Thyroid gland (tissue), 4 donors: ENCODE measurements around the gene GK. TPM values are rescaled to one million over a fixed set of nuclear protein-coding genes. Genes with fewer than 3 reads are reported as not detected.
"Not testable (repeated sequence)": the region's sequence is repeated elsewhere in the genome, so short reads cannot be mapped to it uniquely, and the experiment has no call there.

Source experiments
- DNase-seq, 2 donors: peaks; one replicate each; pipeline ENCODE4 v3.0.0-alpha.2; 2019
- H3K27ac ChIP-seq, 3 donors: fragments of 200-600 bp; sonication (generic); 1 replicate in 2 of 3; 2 replicates in 1 of 3; pipeline ENCODE4 v1.5.1; 2016 to 2019; ENCODE audit warnings: mild to moderate bottlenecking in 1 of 3, moderate library complexity in 1 of 3
- H3K27me3 ChIP-seq: fragments of 200-600 bp; sonication (generic); one replicate; pipeline ENCODE4 v1.5.1; 2019
- H3K36me3 ChIP-seq, 2 donors: fragments of 200-600 bp; sonication (generic); one replicate each; pipeline ENCODE4 v1.5.1; 2016 to 2019
- H3K4me1 ChIP-seq, 2 donors: fragments of 200-600 bp; sonication (generic); one replicate each; pipeline ENCODE4 v1.5.1; 2017 to 2019
- H3K4me3 ChIP-seq, 3 donors: fragments of 200-600 bp; sonication (generic); replicated peaks in 1 of 3; 1 replicate in 2 of 3; 2 replicates in 1 of 3; pipeline ENCODE4 v1.5.1; 2016; ENCODE audit warnings: mild to moderate bottlenecking in 1 of 3
- H3K9me3 ChIP-seq: fragments of 200-600 bp; sonication (generic); one replicate; pipeline ENCODE4 v1.5.1; 2017
- CTCF ChIP-seq, 6 experiments: fragments of 200-600 bp in 3 of 6; fragments of 450-650 bp in 3 of 6; sonication (generic) in 3 of 6; IDR thresholded peaks; one replicate each; pipeline ENCODE4 v1.5.1; 2016 to 2019; ENCODE audit warnings: antibody characterized with exemption in 6 of 6, mild to moderate bottlenecking in 2 of 6, inconsistent platforms in 1 of 6, moderate library complexity in 1 of 6
- POLR2A ChIP-seq, 2 donors: fragments of 450-650 bp; IDR thresholded peaks; one replicate each; pipeline ENCODE4 v1.6.1; 2017; ENCODE audit warnings: antibody characterized with exemption in 2 of 2, mild to moderate bottlenecking in 2 of 2, moderate library complexity in 1 of 2
- WGBS, 2 donors: methylation state at CpG; one replicate each; pipeline ENCODE4 v1.1.5; 2017; 5-methylcytosine and 5-hydroxymethylcytosine counted together
- intact Hi-C: fragments of 100-400 bp; cut with DNase I; formaldehyde crosslinking; loops from one replicate; pipeline ENCODE4 v1.15.1; 2023
- small RNA-seq: library from RNA; depleted of rRNA; stranded (forward); fragments of <200 nt; gene quantifications from one replicate; pipeline ENCODE3, GENCODE V24; 2016
- total RNA-seq, 4 donors: library from RNA; depleted of rRNA; stranded (reverse); fragments of >200 nt; gene quantifications; one replicate each; pipeline ENCODE4 v1.2.3, GENCODE V29; 2016

Gene GK
- total RNA-seq, 4 donors from 2014 or later, result 4.8 to 10.7 (median 9.3) TPM

GRCh38 chrX:30751497-30751896 lies 98.3 kb downstream of the GK start:
- WGBS, 2 donors, result 89 to 94% methylated on average over 3 of the region's 3 CpGs
- H3K9me3 ChIP-seq, result no peaks in the 10 kb centered on the region
- DNase-seq, result no peak
- H3K36me3 ChIP-seq, result no peaks in the 10 kb centered on the region
- no peaks in the 10 kb centered on the region for H3K4me1 ChIP-seq
- TF ChIP-seq CTCF (IDR thresholded peaks at IDR 0.05) (no peak), POLR2A (IDR thresholded peaks at IDR 0.05) (no peak)
- intact Hi-C loops, result no loop called here
- H3K4me3 ChIP-seq, result no peak overlapping the region
- H3K27me3 ChIP-seq, result no peaks in the 10 kb centered on the region
- H3K27ac ChIP-seq, result no peak overlapping the region

- H3K27me3 ChIP-seq, result no peaks in the 10 kb centered on the region
- TF ChIP-seq CTCF (IDR thresholded peaks at IDR 0.05) (no peak), POLR2A (IDR thresholded peaks at IDR 0.05) (no peak)
- no peak overlapping the region for H3K4me3 ChIP-seq
- intact Hi-C loops, result no loop called here
- 63 to 79% methylated on average over 3 of the region's 3 CpGs for WGBS, 2 donors
- no peaks in the 10 kb centered on the region for H3K9me3 ChIP-seq
- no peak overlapping the region for H3K27ac ChIP-seq
- H3K4me1 ChIP-seq, result no peaks in the 10 kb centered on the region
- no peaks in the 10 kb centered on the region for H3K36me3 ChIP-seq
- no peak for DNase-seq
Measured at GRCh38 chrX:30762755-30763154, 109.5 kb downstream of the GK start.

- H3K4me1 ChIP-seq, H3K4me3 ChIP-seq, intact Hi-C loops, H3K36me3 ChIP-seq, DNase-seq, H3K27me3 ChIP-seq, H3K9me3 ChIP-seq, H3K27ac ChIP-seq: not testable (repeated sequence)
- 85 to 89% methylated on average over 7 of the region's 7 CpGs for WGBS, 2 donors
Measured at GRCh38 chrX:30773764-30774163, 120.5 kb downstream of the GK start.

- H3K9me3 ChIP-seq, result no peaks in the 10 kb centered on the region
- H3K27me3 ChIP-seq, result no peaks in the 10 kb centered on the region
- intact Hi-C loops, result no loop called here
- H3K4me3 ChIP-seq, result no peak overlapping the region
- no peak overlapping the region for H3K27ac ChIP-seq
- DNase-seq, result no peak
- TF ChIP-seq POLR2A (IDR thresholded peaks at IDR 0.05) (no peak), CTCF (IDR thresholded peaks at IDR 0.05) (no peak)
- no peaks in the 10 kb centered on the region for H3K36me3 ChIP-seq
- no peaks in the 10 kb centered on the region for H3K4me1 ChIP-seq
Measured at GRCh38 chrX:30777575-30777974, 124.4 kb downstream of the GK start.

- no peaks in the 10 kb centered on the region for H3K9me3 ChIP-seq
- intact Hi-C loops, result no loop called here
- no peak for TF ChIP-seq POLR2A (IDR thresholded peaks at IDR 0.05)
- no peak for TF ChIP-seq CTCF (IDR thresholded peaks at IDR 0.05)
- no peaks in the 10 kb centered on the region for H3K27me3 ChIP-seq
- DNase-seq, result no peak
- no peak overlapping the region for H3K4me3 ChIP-seq
- H3K4me1 ChIP-seq, result no peaks in the 10 kb centered on the region
- no peaks in the 10 kb centered on the region for H3K36me3 ChIP-seq
- 89 to 96% methylated on average over 11 to 13 of the region's 19 CpGs for WGBS, 2 donors
- H3K27ac ChIP-seq, result no peak overlapping the region
Measured at GRCh38 chrX:30779453-30780030, 126.3 kb downstream of the GK start.

Small RNA genes within 50 kb of the gene (small RNA-seq; reads per million reads assigned to genes)
- not detected for gene CKS1BP6

Other genes starting within 250 kb of the GK start
- under 1 TPM; 0.22 to 0.81 (median 0.33) TPM for gene TASL, start 75.7 kb upstream of the GK start, total RNA-seq
- gene TAB3, start 235.8 kb downstream of the GK start, total RNA-seq, result 10 to 100 TPM; 38.8 to 59.9 (median 46.6) TPM